DND-41 (cell line): ENCODE measurements around the gene RBM10.

ENCODE experiments used
- ATAC-seq: fragments of 200-7000 bp; cut with Tn5 transposase; 3 replicates; pipeline ENCODE4 v1.9.1; 2021; ENCODE audit warnings: low read depth; ENCODE audit not compliant: insufficient read depth
- DNase-seq: peaks from one replicate; pipeline ENCODE4 v3.0.0-alpha.2; 2020
- H2AFZ ChIP-seq: 2 replicates; pipeline ENCODE4 v1.6.0; 2012; ENCODE audit warnings: low read depth, low read length
- H3K27ac ChIP-seq: 2 replicates; pipeline ENCODE4 v1.5.1; 2012; ENCODE audit warnings: low read length, inconsistent platforms
- H3K27me3 ChIP-seq: fragments of 200-600 bp; sonication (generic); 2 replicates; pipeline ENCODE4 v1.6.0; 2012; ENCODE audit warnings: low read length, mild to moderate bottlenecking, inconsistent platforms; ENCODE audit not compliant: insufficient read depth, poor library complexity
- H3K36me3 ChIP-seq: 2 replicates; pipeline ENCODE4 v1.5.1; 2012; ENCODE audit warnings: low read length, inconsistent platforms; ENCODE audit not compliant: insufficient read depth
- H3K4me1 ChIP-seq: 2 replicates; pipeline ENCODE4 v1.5.1; 2012; ENCODE audit warnings: mild to moderate bottlenecking, low read length; ENCODE audit not compliant: insufficient read depth
- H3K4me2 ChIP-seq: 2 replicates; pipeline ENCODE4 v1.6.0; 2012; ENCODE audit warnings: mild to moderate bottlenecking, moderate library complexity, low read length, inconsistent platforms; ENCODE audit not compliant: insufficient read depth
- H3K4me3 ChIP-seq, 2 experiments: fragments of 200-600 bp in 1 of 2; shearing (Covaris generic) in 1 of 2; 2 replicates each; pipeline ENCODE4 v1.5.1; 2012 to 2016; ENCODE audit warnings: inconsistent platforms in 2 of 2, low read length in 2 of 2, mild to moderate bottlenecking in 2 of 2, low read depth in 1 of 2, moderate library complexity in 1 of 2
- H3K79me2 ChIP-seq: 2 replicates; pipeline ENCODE4 v1.6.0; 2012; ENCODE audit warnings: low read length, inconsistent platforms; ENCODE audit not compliant: insufficient read depth
- H3K9ac ChIP-seq: 2 replicates; pipeline ENCODE4 v1.6.0; 2012; ENCODE audit warnings: low read depth, mild to moderate bottlenecking, inconsistent platforms, low read length, moderate library complexity
- H3K9me3 ChIP-seq: 2 replicates; pipeline ENCODE4 v1.5.1; 2012; ENCODE audit warnings: low read length, moderate library complexity, mild to moderate bottlenecking, inconsistent platforms; ENCODE audit not compliant: insufficient read depth, severe bottlenecking
- H4K20me1 ChIP-seq: 2 replicates; pipeline ENCODE4 v1.6.0; 2012; ENCODE audit warnings: low read length; ENCODE audit not compliant: insufficient read depth
- EZH2 ChIP-seq: IDR thresholded peaks from 3 replicates; pipeline ENCODE4 v1.6.1; 2012; ENCODE audit warnings: borderline replicate concordance, low read depth, mild to moderate bottlenecking, moderate library complexity, low read length, inconsistent platforms; ENCODE audit not compliant: severe bottlenecking
- TF ChIP-seq, protein P1 (sequence below): IDR thresholded peaks from 2 replicates; pipeline ENCODE4 v1.5.1; 2012; ENCODE audit warnings: borderline replicate concordance, low read length, moderate library complexity, mild to moderate bottlenecking; ENCODE audit not compliant: poor library complexity, severe bottlenecking; ENCODE audit errors: extremely low read depth

The RBM10 gene

DNA sequence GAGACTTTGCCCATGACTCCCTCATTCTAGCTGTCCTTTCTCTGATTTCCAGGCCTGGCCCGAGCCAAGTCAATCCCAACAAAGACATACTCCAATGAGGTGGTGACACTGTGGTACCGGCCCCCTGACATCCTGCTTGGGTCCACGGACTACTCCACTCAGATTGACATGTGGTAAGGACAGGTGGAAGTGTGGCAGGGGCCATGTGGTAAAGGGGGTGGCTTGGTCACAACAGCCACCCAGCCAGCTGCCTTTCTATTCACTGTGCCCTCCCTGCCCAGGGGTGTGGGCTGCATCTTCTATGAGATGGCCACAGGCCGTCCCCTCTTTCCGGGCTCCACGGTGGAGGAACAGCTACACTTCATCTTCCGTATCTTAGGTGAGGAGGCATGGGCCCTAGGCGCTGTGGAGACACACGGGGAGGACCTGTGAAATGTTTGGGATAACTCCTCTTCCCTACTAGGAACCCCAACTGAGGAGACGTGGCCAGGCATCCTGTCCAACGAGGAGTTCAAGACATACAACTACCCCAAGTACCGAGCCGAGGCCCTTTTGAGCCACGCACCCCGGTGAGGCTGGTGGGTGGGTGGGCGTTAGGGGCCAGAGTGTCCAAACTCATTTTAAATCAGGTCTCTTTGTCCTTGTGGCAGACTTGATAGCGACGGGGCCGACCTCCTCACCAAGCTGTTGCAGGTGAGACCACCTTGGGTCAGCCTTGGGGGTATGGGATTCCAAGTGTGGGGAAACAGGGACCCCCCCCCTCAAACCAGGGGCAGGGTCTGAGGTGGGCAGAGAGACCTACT lies 81.7 kb downstream of the RBM10 start:
- TF ChIP-seq, protein P1, sequence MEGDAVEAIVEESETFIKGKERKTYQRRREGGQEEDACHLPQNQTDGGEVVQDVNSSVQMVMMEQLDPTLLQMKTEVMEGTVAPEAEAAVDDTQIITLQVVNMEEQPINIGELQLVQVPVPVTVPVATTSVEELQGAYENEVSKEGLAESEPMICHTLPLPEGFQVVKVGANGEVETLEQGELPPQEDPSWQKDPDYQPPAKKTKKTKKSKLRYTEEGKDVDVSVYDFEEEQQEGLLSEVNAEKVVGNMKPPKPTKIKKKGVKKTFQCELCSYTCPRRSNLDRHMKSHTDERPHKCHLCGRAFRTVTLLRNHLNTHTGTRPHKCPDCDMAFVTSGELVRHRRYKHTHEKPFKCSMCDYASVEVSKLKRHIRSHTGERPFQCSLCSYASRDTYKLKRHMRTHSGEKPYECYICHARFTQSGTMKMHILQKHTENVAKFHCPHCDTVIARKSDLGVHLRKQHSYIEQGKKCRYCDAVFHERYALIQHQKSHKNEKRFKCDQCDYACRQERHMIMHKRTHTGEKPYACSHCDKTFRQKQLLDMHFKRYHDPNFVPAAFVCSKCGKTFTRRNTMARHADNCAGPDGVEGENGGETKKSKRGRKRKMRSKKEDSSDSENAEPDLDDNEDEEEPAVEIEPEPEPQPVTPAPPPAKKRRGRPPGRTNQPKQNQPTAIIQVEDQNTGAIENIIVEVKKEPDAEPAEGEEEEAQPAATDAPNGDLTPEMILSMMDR, result no peak
- TF ChIP-seq EZH2, result no peak
- peaks cover 74% of the 10 kb centered on the region for H3K36me3 ChIP-seq

GRCh38 chrX:47227334-47227583 lies 82.2 kb downstream of the RBM10 start:
- Histone ChIP-seq H3K9ac (no peak overlapping the region), H3K4me3 (no peak overlapping the region), H2AFZ (no peak overlapping the region), H4K20me1 (peaks cover 18% of the 10 kb centered on the region), H3K4me2 (no peak overlapping the region), H3K27me3 (no peaks in the 10 kb centered on the region), H3K79me2 (peaks cover 9% of the 10 kb centered on the region), H3K9me3 (no peaks in the 10 kb centered on the region), H3K36me3 (peaks cover 68% of the 10 kb centered on the region), H3K27ac (no peak overlapping the region), H3K4me1 (peaks cover 7% of the 10 kb centered on the region)
- ATAC-seq (no peak), DNase-seq (no peak)
- TF ChIP-seq, protein P1, result no peak
- no peak for TF ChIP-seq EZH2

More for the DNA sequence above, 81.7 kb downstream of the RBM10 start:
- H3K4me1 ChIP-seq, result peaks cover 4% of the 10 kb centered on the region; the same call in 1 of the 2 replicates
- ATAC-seq (no peak), DNase-seq (no peak)
- H3K4me3 ChIP-seq, result no peak overlapping the region
- H4K20me1 ChIP-seq, result peaks cover 24% of the 10 kb centered on the region
- no peak overlapping the region for H3K9ac ChIP-seq
- no peaks in the 10 kb centered on the region for H3K27me3 ChIP-seq
- no peak overlapping the region for H3K27ac ChIP-seq
- no peak overlapping the region for H2AFZ ChIP-seq
- no peak overlapping the region for H3K4me2 ChIP-seq
- no peaks in the 10 kb centered on the region for H3K9me3 ChIP-seq
- peaks cover 14% of the 10 kb centered on the region for H3K79me2 ChIP-seq

- ATAC-seq (no peak), DNase-seq (no peak)
- no peak overlapping the region for H3K4me2 ChIP-seq
- H3K27me3 ChIP-seq, result no peaks in the 10 kb centered on the region
- H3K4me3 ChIP-seq, result no peak overlapping the region
- H3K9ac ChIP-seq, result no peak overlapping the region
- no peak for TF ChIP-seq EZH2
- TF ChIP-seq, protein P1, result no peak
- peaks cover 9% of the 10 kb centered on the region for H4K20me1 ChIP-seq
- no peak overlapping the region for H3K27ac ChIP-seq
- peaks cover 4% of the 10 kb centered on the region for H3K79me2 ChIP-seq
- peaks cover 12% of the 10 kb centered on the region for H3K4me1 ChIP-seq
- H2AFZ ChIP-seq, result no peak overlapping the region
- no peaks in the 10 kb centered on the region for H3K9me3 ChIP-seq
- H3K36me3 ChIP-seq, result peaks cover 56% of the 10 kb centered on the region
Observed at GRCh38 chrX:47228550-47229270, 83.7 kb downstream of the RBM10 start.
